Motor neuron (in vitro differentiated cells): ENCODE measurements around the gene TMEM259. TPM values are rescaled to one million over a fixed set of nuclear protein-coding genes. Genes with fewer than 3 reads are reported as not detected.
A peak's percentile ranks its signal among the peaks of the same experiment; 100 is the strongest.

ENCODE experiments used
- ATAC-seq, 8 experiments: fragments of 200-7000 bp; cut with Tn5 transposase; replicated peaks in 6 of 8; 2 replicates each; pipeline ENCODE4 v1.8.0; 2021; ENCODE audit warnings: mild to moderate bottlenecking in 8 of 8, moderate library complexity in 8 of 8
- H3K27ac ChIP-seq, 2 donors: fragments of 250-450 bp; sonication (Bioruptor Pico); 2 replicates each; pipeline ENCODE4 v1.9.0; 2021; ENCODE audit warnings: antibody characterized with exemption in 2 of 2, mild to moderate bottlenecking in 2 of 2, moderate library complexity in 1 of 2
- H3K4me1 ChIP-seq, 2 donors: fragments of 250-450 bp; sonication (Bioruptor Pico); replicated peaks in 1 of 2; 2 replicates each; pipeline ENCODE4 v1.6.1; 2021; ENCODE audit warnings: antibody characterized with exemption in 2 of 2, mild to moderate bottlenecking in 2 of 2, moderate library complexity in 1 of 2
- H3K4me3 ChIP-seq, 5 donors: fragments of 250-450 bp; sonication (Bioruptor Pico); 2 replicates each; pipeline ENCODE4 v1.9.0; 2021; ENCODE audit warnings: antibody characterized with exemption in 5 of 5, mild to moderate bottlenecking in 5 of 5, moderate library complexity in 4 of 5
- WGBS, 10 experiments: fragments of 450-650 bp; shearing (Covaris generic); methylation state at CpG; one replicate each; pipeline ENCODE4 v1.0.0; 2022; 5-methylcytosine and 5-hydroxymethylcytosine counted together
- in situ Hi-C, 9 experiments: fragments of 400-800 bp; cut with MboI; loops; one replicate each; pipeline ENCODE4 v1.15.0; 2021; ENCODE audit warnings: low sequenced_read_pairs in 9 of 9, low pct_unique_long_range_greater_than_20kb in 2 of 9; ENCODE audit not compliant: unreplicated experiment in 9 of 9
- total RNA-seq, 8 experiments: library from RNA; unstranded; fragments of 300-600 nt; gene quantifications; 2 replicates each; pipeline versions ENCODE4 v1.2.3 to v1.2.4, GENCODE V29; 2022

The TMEM259 gene
- 100 to 1,000 TPM in 2 of 8 experiments, 10 to 100 TPM in 6; 59.4 to 125 (median 87.8) TPM for total RNA-seq

- Histone ChIP-seq H3K4me3 (peak within 1 kb of the TSS; percentile 66 to 95 (median 87)), H3K4me1 (peaks cover 30 to 34% of the 10 kb centered on the region in 2 donors), H3K27ac (peak within 1 kb of the TSS; percentile 95 to 97)
- in situ Hi-C loops, result no loop called here
- WGBS, 10 experiments, result 0 to 2% (median 0%) methylated on average over 2 to 10 of the region's 68 CpGs; no CpG with 5 or more reads in 3 of the 10 experiments
- ATAC-seq, result peak; percentile 62 to 87 (median 71)
Observed at GRCh38 chr19:1020868-1021425, at the start of gene TMEM259. Gene TMEM259, minus strand, starts transcription at chr19:1021123. Its CDS starts 127 bp downstream, at chr19:1020996.

- peak in 2 of 8 experiments; percentile 2 to 18 for ATAC-seq
- in situ Hi-C loops, result no loop called here
Observed at GRCh38 chr19:1070576-1070930, 49.6 kb upstream of the TMEM259 start.

GRCh38 chr19:1069009-1069779 lies 48.3 kb upstream of the TMEM259 start:
- no peak for ATAC-seq
- WGBS, 10 experiments, result 65 to 100% (median 82%) methylated on average over 1 to 8 of the region's 25 CpGs; no CpG with 5 or more reads in 2 of the 10 experiments
- H3K4me1 ChIP-seq, result peaks cover 12 to 19% of the 10 kb centered on the region in 2 donors
- no peak overlapping the region for H3K27ac ChIP-seq
- H3K4me3 ChIP-seq, result no peak overlapping the region
- in situ Hi-C loops, result no loop called here

More at GRCh38 chr19:1070576-1070930, 49.6 kb upstream of the TMEM259 start:
- Histone ChIP-seq H3K4me1 (peaks cover 6 to 11% of the 10 kb centered on the region in 2 donors), H3K4me3 (peak overlapping the region in 2 of 5 donors; percentile 27 to 34), H3K27ac (no peak overlapping the region)
- 7 to 47% (median 11%) methylated on average over 3 to 8 of the region's 21 CpGs; no CpG with 5 or more reads in 3 of the 10 experiments for WGBS, 10 experiments

- WGBS, 10 experiments, result 67 to 89% (median 83%) methylated on average over 3 to 20 of the region's 45 CpGs; no CpG with 5 or more reads in 7 of the 10 experiments
- ATAC-seq, result no peak
- in situ Hi-C loops, result no loop called here
- Histone ChIP-seq H3K4me3 (no peak overlapping the region), H3K4me1 (peaks cover 12 to 19% of the 10 kb centered on the region in 2 donors), H3K27ac (no peak overlapping the region)
Observed at GRCh38 chr19:1068009-1069001, 47.4 kb upstream of the TMEM259 start.

GRCh38 chr19:1067341-1067957 lies 46.5 kb upstream of the TMEM259 start:
- ATAC-seq, result peak in 6 of 8 experiments; percentile 2 to 16 (median 9)
- in situ Hi-C loops, result no loop called here
- H3K27ac ChIP-seq, result no peak overlapping the region
- 0% methylated on average over 1 of the region's 38 CpGs; no CpG with 5 or more reads in 9 of the 10 experiments for WGBS, 10 experiments
- H3K4me3 ChIP-seq, result peak overlapping the region in 4 of 5 donors; percentile 7 to 27 (median 16)
- H3K4me1 ChIP-seq, result peaks cover 12 to 19% of the 10 kb centered on the region in 2 donors

- WGBS, 10 experiments, result 60% methylated on average over 2 of the region's 61 CpGs; no CpG with 5 or more reads in 9 of the 10 experiments
- Histone ChIP-seq H3K4me3 (peak within 1 kb of the TSS in 4 of 5 donors; percentile 7 to 27 (median 16)), H3K27ac (no peak within 1 kb of the TSS), H3K4me1 (peaks cover 12 to 19% of the 10 kb centered on the region in 2 donors)
- in situ Hi-C loops, result no loop called here
- ATAC-seq, result peak in 7 of 8 experiments; percentile 5 to 40 (median 30)
Observed at GRCh38 chr19:1066748-1067340, 45.9 kb upstream of the TMEM259 start, which contains the start of gene ARHGAP45. Gene ARHGAP45, plus strand, starts transcription at chr19:1067167. Its CDS starts 239 bp downstream, at chr19:1067406.

- H3K4me1 ChIP-seq, result peaks cover 12 to 19% of the 10 kb centered on the region in 2 donors
- no peak overlapping the region for H3K27ac ChIP-seq
- no peak for ATAC-seq
- 74 to 100% (median 90%) methylated on average over 1 to 3 of the region's 17 CpGs; no CpG with 5 or more reads in 6 of the 10 experiments for WGBS, 10 experiments
- no peak overlapping the region for H3K4me3 ChIP-seq
- in situ Hi-C loops, result no loop called here
Observed at GRCh38 chr19:1066251-1066747, 45.4 kb upstream of the TMEM259 start.

- Histone ChIP-seq H3K4me3 (no peak overlapping the region), H3K27ac (no peak overlapping the region), H3K4me1 (peaks cover 12 to 19% of the 10 kb centered on the region in 2 donors)
- WGBS, 10 experiments, result 18 to 60% methylated on average over 1 to 2 of the region's 17 CpGs; no CpG with 5 or more reads in 8 of the 10 experiments
- in situ Hi-C loops, result no loop called here
- no peak for ATAC-seq
Observed at GRCh38 chr19:1065606-1066109, 44.7 kb upstream of the TMEM259 start.

GRCh38 chr19:1064661-1065605 lies 44.0 kb upstream of the TMEM259 start:
- in situ Hi-C loops, result no loop called here
- peaks cover 12 to 19% of the 10 kb centered on the region in 2 donors for H3K4me1 ChIP-seq
- no peak overlapping the region for H3K27ac ChIP-seq
- ATAC-seq, result peak; percentile 59 to 89 (median 77)
- WGBS, 10 experiments, result 0 to 64% (median 40%) methylated on average over 1 to 12 of the region's 60 CpGs; no CpG with 5 or more reads in 4 of the 10 experiments
- H3K4me3 ChIP-seq, result no peak overlapping the region

- H3K4me1 ChIP-seq, result peaks cover 12 to 19% of the 10 kb centered on the region in 2 donors
- no peak overlapping the region for H3K27ac ChIP-seq
- no peak for ATAC-seq
- 78 to 100% methylated on average over 2 to 4 of the region's 37 CpGs; no CpG with 5 or more reads in 8 of the 10 experiments for WGBS, 10 experiments
- no peak overlapping the region for H3K4me3 ChIP-seq
- in situ Hi-C loops, result no loop called here
Observed at GRCh38 chr19:1063909-1064660, 43.2 kb upstream of the TMEM259 start.
